ENCODE measurements around the gene PET117.
"Not testable (repeated sequence)": the region's sequence is repeated elsewhere in the genome, so short reads cannot be mapped to it uniquely, and the experiment has no call there.

Gene PET117

GRCh38 chr20:18166241-18166881, 28.7 kb downstream of the PET117 start:
- H3K27ac ChIP-seq: no peak overlapping the region
- TF ChIP-seq, protein P1, sequence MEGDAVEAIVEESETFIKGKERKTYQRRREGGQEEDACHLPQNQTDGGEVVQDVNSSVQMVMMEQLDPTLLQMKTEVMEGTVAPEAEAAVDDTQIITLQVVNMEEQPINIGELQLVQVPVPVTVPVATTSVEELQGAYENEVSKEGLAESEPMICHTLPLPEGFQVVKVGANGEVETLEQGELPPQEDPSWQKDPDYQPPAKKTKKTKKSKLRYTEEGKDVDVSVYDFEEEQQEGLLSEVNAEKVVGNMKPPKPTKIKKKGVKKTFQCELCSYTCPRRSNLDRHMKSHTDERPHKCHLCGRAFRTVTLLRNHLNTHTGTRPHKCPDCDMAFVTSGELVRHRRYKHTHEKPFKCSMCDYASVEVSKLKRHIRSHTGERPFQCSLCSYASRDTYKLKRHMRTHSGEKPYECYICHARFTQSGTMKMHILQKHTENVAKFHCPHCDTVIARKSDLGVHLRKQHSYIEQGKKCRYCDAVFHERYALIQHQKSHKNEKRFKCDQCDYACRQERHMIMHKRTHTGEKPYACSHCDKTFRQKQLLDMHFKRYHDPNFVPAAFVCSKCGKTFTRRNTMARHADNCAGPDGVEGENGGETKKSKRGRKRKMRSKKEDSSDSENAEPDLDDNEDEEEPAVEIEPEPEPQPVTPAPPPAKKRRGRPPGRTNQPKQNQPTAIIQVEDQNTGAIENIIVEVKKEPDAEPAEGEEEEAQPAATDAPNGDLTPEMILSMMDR (conservative IDR thresholded peaks at IDR 0.05): no peak

DNA sequence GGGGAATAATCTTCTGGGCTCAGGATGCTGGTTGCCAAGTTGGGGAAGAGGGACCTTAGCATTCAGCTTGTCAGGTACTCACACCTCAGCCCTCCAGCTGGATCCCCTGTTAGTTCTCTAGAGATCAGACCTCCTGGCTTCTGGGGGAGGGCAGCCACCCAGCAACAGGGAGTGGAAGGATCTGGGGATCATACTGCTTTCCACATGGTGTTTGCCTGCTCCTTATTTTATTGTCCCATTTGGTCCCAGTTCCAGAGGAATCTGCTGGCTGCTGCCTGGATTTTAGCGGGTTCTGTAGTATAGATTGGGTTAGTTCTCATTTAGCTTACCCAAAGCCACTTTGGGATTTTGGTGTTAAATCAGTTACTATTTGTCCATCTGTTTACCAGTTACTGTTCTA, 29.3 kb downstream of the PET117 start:
- TF ChIP-seq, protein P1 (conservative IDR thresholded peaks at IDR 0.05): no peak
- no peak overlapping the region for H3K27ac ChIP-seq

DNA sequence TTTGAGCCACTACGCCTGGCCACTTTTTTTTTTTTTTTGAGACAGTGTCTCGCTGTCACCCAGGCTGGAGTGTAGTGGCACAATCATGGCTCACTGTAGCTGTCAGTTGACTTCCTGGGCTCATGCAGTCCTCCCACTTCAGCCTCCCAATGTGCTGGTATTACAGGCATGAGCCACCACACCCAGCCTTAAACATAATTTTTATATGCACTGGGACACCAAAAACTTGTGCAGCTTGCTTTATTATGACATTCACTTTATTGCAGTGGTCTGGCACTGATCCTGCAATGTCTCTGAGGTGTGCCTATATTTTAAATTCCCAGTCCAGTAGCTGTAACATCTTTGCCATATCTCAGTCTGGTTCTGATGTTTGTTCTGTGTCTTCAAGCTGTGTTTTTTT, 34.7 kb downstream of the PET117 start:
- H3K27ac ChIP-seq: no peak overlapping the region
- TF ChIP-seq, protein P1 (conservative IDR thresholded peaks at IDR 0.05): no peak

- no peak overlapping the region for H3K27ac ChIP-seq
- TF ChIP-seq, protein P1 (conservative IDR thresholded peaks at IDR 0.05): no peak
Measured at GRCh38 chr20:18174906-18175683, 37.4 kb downstream of the PET117 start.

DNA sequence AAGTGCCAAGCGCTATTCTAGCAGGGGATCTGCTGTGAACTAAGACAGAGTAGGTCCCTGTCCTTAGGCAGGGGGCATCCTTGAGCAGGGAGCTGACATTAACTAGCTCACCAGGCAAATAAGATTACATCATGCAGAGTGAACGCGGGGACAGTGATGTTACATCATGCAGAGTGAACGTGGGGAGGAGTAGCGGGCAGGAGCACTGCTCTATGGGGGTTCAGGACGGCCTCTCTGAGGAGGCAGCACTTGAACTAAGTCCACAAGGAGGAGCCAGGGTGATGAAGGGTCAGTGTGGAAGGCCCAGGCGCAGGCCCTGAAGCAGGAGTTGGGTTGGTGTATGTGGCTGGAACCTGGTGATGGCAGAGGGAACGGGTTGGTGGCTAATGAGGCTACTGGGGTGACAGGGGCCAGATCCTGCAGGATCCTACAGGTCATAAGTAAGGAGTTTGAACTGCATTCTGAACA, 38.7 kb downstream of the PET117 start:
- H3K27ac ChIP-seq: no peak overlapping the region
- TF ChIP-seq, protein P1 (conservative IDR thresholded peaks at IDR 0.05): no peak

DNA sequence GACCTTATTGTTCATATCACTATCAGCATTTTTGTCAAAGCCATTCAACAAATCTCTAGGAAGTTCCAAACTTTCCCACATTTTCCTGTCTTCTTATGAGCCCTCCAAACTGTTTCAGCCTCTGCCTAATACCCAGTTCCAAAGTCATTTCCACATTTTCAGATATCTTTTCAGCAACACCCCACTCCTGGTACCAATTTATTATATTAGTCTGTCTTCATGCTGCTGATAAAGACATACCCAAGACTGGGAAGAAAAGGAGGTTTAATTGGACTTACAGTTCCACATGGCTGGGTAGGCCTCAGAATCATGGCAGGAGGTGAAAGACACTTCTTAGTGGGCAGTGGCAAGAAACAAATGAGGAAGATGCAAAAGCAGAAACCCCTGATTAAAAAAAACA, 42.7 kb downstream of the PET117 start:
- H3K27ac ChIP-seq: not testable (repeated sequence)

DNA sequence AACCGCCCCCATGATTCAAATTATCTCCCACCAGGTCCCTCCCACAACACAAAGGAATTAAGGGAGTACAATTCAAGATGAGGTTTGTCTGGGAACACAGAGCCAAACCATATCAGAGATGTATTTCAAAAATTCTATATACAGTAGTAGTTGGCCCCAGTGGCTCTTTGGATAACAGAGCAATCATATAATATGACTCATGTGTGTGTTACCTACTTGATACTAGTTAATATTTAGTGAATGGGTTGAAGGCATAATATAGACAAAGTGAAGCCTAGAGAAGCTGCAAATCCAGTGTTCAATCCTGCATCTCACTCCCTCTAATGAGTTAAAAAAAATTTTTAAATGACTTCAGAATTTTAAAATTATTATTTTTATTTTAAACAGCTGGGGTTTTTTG, 43.2 kb downstream of the PET117 start:
- TF ChIP-seq, protein P1 (conservative IDR thresholded peaks at IDR 0.05): no peak
- no peak overlapping the region for H3K27ac ChIP-seq

DNA sequence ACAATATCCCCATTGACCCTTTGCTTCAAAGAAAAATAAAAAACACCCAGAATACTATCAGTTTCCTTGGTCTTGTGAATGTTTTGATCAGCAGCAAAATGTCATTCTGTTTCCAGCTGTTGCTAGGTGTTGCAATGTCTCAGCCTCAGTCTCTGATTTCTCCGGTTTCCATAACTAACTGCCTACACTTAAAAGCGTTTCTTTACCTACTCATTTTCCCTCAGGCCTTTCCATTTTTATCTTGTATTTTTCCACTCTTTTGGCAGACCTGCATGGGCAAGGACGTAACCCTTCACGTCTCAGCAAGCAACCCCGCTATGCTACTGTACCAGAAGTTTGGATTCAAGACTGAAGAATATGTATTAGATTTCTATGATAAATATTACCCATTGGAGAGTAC, 49.4 kb downstream of the PET117 start:
- TF ChIP-seq, protein P1 (conservative IDR thresholded peaks at IDR 0.05): no peak
- no peak overlapping the region for H3K27ac ChIP-seq

Measured in VCaP (cell line).